ENCODE measurements around the gene GPR137.
A peak's percentile ranks its signal among the peaks of the same experiment; 100 is the strongest.

The GPR137 gene, protein sequence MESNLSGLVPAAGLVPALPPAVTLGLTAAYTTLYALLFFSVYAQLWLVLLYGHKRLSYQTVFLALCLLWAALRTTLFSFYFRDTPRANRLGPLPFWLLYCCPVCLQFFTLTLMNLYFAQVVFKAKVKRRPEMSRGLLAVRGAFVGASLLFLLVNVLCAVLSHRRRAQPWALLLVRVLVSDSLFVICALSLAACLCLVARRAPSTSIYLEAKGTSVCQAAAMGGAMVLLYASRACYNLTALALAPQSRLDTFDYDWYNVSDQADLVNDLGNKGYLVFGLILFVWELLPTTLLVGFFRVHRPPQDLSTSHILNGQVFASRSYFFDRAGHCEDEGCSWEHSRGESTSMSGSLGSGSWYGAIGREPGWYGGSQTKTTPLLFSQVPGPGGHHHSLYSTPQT

GRCh38 chr11:64284962-64285884 lies at the start of gene GPR137:
GPR137 (plus strand) TSS chr11:64285848; CDS start chr11:64286525, 677 bp downstream.
- no peak for TF ChIP-seq TARDBP (IDR thresholded peaks at IDR 0.05)
- TF ChIP-seq SUZ12 (IDR thresholded peaks at IDR 0.05) = no peak
- no peak for TF ChIP-seq SP1 (IDR thresholded peaks at IDR 0.05)
- no peak for TF ChIP-seq ELF4 (IDR thresholded peaks at IDR 0.05)
- no peak for TF ChIP-seq FOXM1 (IDR thresholded peaks at IDR 0.05; ENCODE audit: borderline replicate concordance)
- TF ChIP-seq BHLHE40 (IDR thresholded peaks at IDR 0.05; ENCODE audit: borderline replicate concordance) = no peak
- TF ChIP-seq L3MBTL2 (conservative IDR thresholded peaks at IDR 0.05) = 0 out of 2 replicates have a peak, but pooled peaks have one; percentile 64
- ChIA-PET CTCF (interaction anchor here (0.6 to 1.5 kb wide), 4 partner anchors 14 to 70 kb away, joined by 3 to 8 read pairs (median 4); no protein-coding TSS in a partner anchor), POLR2A (interaction anchor here (1.0 to 8.5 kb wide), 8 partner anchors 11 to 380 kb away, joined by 3 to 81 read pairs (median 7); partner anchors contain the start of genes ESRRA, PRDX5 and TRMT112)
- peak; percentile 86 for DNase-seq (ENCODE audit: extremely low spot score)

DNA sequence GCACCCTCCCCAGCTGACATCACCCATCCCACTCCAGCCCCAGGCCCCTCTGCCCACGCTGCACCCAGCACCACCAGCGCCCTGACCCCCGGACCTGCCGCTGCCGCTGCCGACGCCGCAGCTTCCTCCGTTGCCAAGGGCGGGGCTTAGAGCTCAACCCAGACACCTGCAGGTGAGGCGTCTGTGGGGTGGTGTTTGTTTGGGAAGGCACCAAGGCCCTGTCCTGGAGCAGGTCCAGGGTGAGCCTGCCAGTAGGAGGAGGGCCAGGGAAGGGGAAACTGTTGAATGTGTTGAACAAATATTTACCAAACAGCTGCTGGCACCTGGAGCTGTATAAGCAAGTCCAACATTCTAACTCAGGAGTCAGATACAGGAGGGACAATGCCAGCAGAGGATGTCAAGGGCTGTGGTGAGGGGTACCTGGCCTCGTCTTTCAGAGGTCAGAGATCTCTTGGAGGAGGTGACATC lies 48.1 kb upstream of the GPR137 start:
- no peak for TF ChIP-seq TARDBP (IDR thresholded peaks at IDR 0.05)
- CTCF ChIA-PET = interaction anchor here (0.7 kb wide), 1 partner anchor 45 kb away, joined by 3 read pairs; no protein-coding TSS in a partner anchor
- DNase-seq (ENCODE audit: extremely low spot score) = no peak
- POLR2A ChIA-PET = interaction anchor here (2.5 to 3.8 kb wide), 3 partner anchors 9 to 52 kb away, joined by 8 to 13 read pairs (median 12); partner anchors contain the start of genes PPP1R14B and STIP1

GRCh38 chr11:64238076-64238475 lies 47.6 kb upstream of the GPR137 start:
- TF ChIP-seq PKNOX1 (IDR thresholded peaks at IDR 0.05) (no peak), L3MBTL2 (conservative IDR thresholded peaks at IDR 0.05) (no peak), HDGF (IDR thresholded peaks at IDR 0.05; ENCODE audit: borderline replicate concordance) (no peak), NFRKB (IDR thresholded peaks at IDR 0.05) (no peak), FOXK2 (IDR thresholded peaks at IDR 0.05) (no peak), FOXA1 (IDR thresholded peaks at IDR 0.05) (no peak), FOXM1 (IDR thresholded peaks at IDR 0.05; ENCODE audit: borderline replicate concordance) (no peak), SP1 (IDR thresholded peaks at IDR 0.05) (no peak), BHLHE40 (IDR thresholded peaks at IDR 0.05; ENCODE audit: borderline replicate concordance) (no peak)
- ChIA-PET POLR2A (interaction anchor here (1.0 to 3.8 kb wide), 3 partner anchors 9 to 53 kb away, joined by 3 to 13 read pairs (median 10); partner anchors contain the start of genes NUDT22, PPP1R14B, STIP1 and TRPT1), CTCF (no interaction called here)
- DNase-seq (ENCODE audit: extremely low spot score) = no peak

- DNase-seq (ENCODE audit: extremely low spot score) = no peak
- POLR2A ChIA-PET = interaction anchor here (1.0 to 3.8 kb wide), 6 partner anchors 8 to 54 kb away, joined by 3 to 13 read pairs (median 4); partner anchors contain the start of genes NUDT22, PLCB3, PPP1R14B and STIP1
- CTCF ChIA-PET = interaction anchor here (1.2 to 1.7 kb wide), 2 partner anchors 34 to 66 kb away, joined by 3 to 4 read pairs; partner anchors contain the start of gene ESRRA
- no peak for TF ChIP-seq ZNF384 (IDR thresholded peaks at IDR 0.05)
- TF ChIP-seq L3MBTL2 (conservative IDR thresholded peaks at IDR 0.05) = no peak
- TF ChIP-seq CTBP1 (IDR thresholded peaks at IDR 0.05; ENCODE audit: borderline replicate concordance) = no peak
- TF ChIP-seq ARNT (IDR thresholded peaks at IDR 0.05) = no peak
- no peak for TF ChIP-seq TARDBP (IDR thresholded peaks at IDR 0.05)
- no peak for TF ChIP-seq LEF1 (IDR thresholded peaks at IDR 0.05; ENCODE audit: borderline replicate concordance)
- no peak for TF ChIP-seq ELF4 (IDR thresholded peaks at IDR 0.05)
- TF ChIP-seq SUZ12 (IDR thresholded peaks at IDR 0.05) = no peak
- TF ChIP-seq FOXA1 (IDR thresholded peaks at IDR 0.05) = no peak
- no peak for TF ChIP-seq FOXK2 (IDR thresholded peaks at IDR 0.05)
- TF ChIP-seq BHLHE40 (IDR thresholded peaks at IDR 0.05; ENCODE audit: borderline replicate concordance) = no peak
- TF ChIP-seq HDGF (IDR thresholded peaks at IDR 0.05; ENCODE audit: borderline replicate concordance) = no peak
- TF ChIP-seq FOXM1 (IDR thresholded peaks at IDR 0.05; ENCODE audit: borderline replicate concordance) = no peak
- no peak for TF ChIP-seq SP1 (IDR thresholded peaks at IDR 0.05)
- no peak for TF ChIP-seq PKNOX1 (IDR thresholded peaks at IDR 0.05)
- TF ChIP-seq NFRKB (IDR thresholded peaks at IDR 0.05) = no peak
Observed at GRCh38 chr11:64238999-64239398, 46.6 kb upstream of the GPR137 start.

DNA sequence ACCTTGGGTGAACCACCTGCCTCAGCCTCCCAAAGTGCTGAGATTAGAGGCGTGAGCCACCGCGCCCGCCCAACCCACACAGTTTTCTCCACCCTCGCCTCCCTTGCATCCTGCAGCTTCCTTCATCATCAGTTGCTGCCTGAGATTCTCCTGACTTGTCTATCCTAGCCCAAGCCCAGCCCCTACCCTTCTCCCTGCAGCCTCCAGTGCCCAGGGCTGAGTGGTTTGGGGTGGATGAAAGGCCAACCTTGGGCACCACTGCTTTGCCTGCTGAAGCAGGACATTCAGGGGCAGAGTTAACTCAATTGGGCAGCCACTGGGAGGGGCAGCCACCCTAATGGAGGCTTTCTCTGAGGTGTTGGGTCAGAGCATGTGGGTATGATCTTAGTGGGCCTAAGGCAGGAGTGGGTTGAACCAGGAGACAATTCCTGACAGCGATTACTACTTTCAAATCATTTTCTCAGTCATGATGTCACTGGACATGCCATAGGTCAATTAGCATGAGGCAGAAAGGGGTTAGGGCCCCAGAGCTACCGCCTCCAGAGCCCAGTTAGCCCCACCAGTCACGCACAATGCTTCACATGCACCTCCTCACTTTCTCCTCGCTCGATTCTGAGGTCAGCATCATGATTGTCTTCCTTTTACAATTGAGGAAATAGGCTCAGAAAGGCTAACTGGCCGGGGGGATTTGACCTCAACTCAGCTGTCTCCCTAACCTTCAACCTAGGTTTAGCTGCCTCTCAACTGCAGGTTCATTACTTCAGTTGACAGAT lies 45.8 kb upstream of the GPR137 start:
- CTCF ChIA-PET = interaction anchor here (1.2 to 1.7 kb wide), 2 partner anchors 35 to 65 kb away, joined by 3 to 4 read pairs; partner anchors contain the start of gene ESRRA
- TF ChIP-seq HDGF (IDR thresholded peaks at IDR 0.05; ENCODE audit: borderline replicate concordance) = no peak
- no peak for TF ChIP-seq FOXM1 (IDR thresholded peaks at IDR 0.05; ENCODE audit: borderline replicate concordance)
- TF ChIP-seq FOXK2 (IDR thresholded peaks at IDR 0.05) = no peak
- TF ChIP-seq ZNF384 (IDR thresholded peaks at IDR 0.05) = no peak
- no peak for TF ChIP-seq CTBP1 (IDR thresholded peaks at IDR 0.05; ENCODE audit: borderline replicate concordance)
- TF ChIP-seq LEF1 (IDR thresholded peaks at IDR 0.05; ENCODE audit: borderline replicate concordance) = no peak
- TF ChIP-seq NFRKB (IDR thresholded peaks at IDR 0.05) = no peak
- no peak for TF ChIP-seq BHLHE40 (IDR thresholded peaks at IDR 0.05; ENCODE audit: borderline replicate concordance)
- no peak for TF ChIP-seq L3MBTL2 (conservative IDR thresholded peaks at IDR 0.05)
- no peak for TF ChIP-seq SP1 (IDR thresholded peaks at IDR 0.05)
- TF ChIP-seq SUZ12 (IDR thresholded peaks at IDR 0.05) = no peak
- no peak for TF ChIP-seq PKNOX1 (IDR thresholded peaks at IDR 0.05)
- no peak for TF ChIP-seq ELF4 (IDR thresholded peaks at IDR 0.05)
- TF ChIP-seq TARDBP (IDR thresholded peaks at IDR 0.05) = no peak
- no peak for TF ChIP-seq ARNT (IDR thresholded peaks at IDR 0.05)
- TF ChIP-seq FOXA1 (IDR thresholded peaks at IDR 0.05) = no peak
- DNase-seq (ENCODE audit: extremely low spot score) = no peak
- POLR2A ChIA-PET = interaction anchor here (1.0 to 3.8 kb wide), 5 partner anchors 12 to 55 kb away, joined by 3 to 13 read pairs (median 4); partner anchors contain the start of genes NUDT22, PLCB3, STIP1 and TRPT1

Measured in HEK293T (cell line).